ENCODE data around the gene PDE5A. TPM values are rescaled to one million over a fixed set of nuclear protein-coding genes. Genes with fewer than 3 reads are reported as not detected.
"Not testable (repeated sequence)": the region's sequence is repeated elsewhere in the genome, so short reads cannot be mapped to it uniquely, and the experiment has no call there.

PDE5A gene
- polyA plus RNA-seq, 1 donor (not counting 4 experiments of a cell fraction or from before 2014, with no cell fraction given) = 3.6 TPM

GRCh38 chr4:119641765-119642164 lies 13.2 kb upstream of the PDE5A start:
- DNase-seq (ENCODE audit: low read depth, low spot score) (no peak), FAIRE-seq (no peak)
- no peaks in the 10 kb centered on the region for H3K79me2 ChIP-seq (ENCODE audit: control insufficient read depth, insufficient read depth, low read length)
- H3K4me2 ChIP-seq (ENCODE audit: control insufficient read depth, extremely low read depth, insufficient read depth, low read depth, low read length) = no peak overlapping the region
- no peaks in the 10 kb centered on the region for H3K4me1 ChIP-seq (ENCODE audit: control insufficient read depth, extremely low read depth, insufficient read depth, low read length)
- H3K27ac ChIP-seq (ENCODE audit: control insufficient read depth, insufficient read depth, low read length) = no peak overlapping the region
- no peaks in the 10 kb centered on the region for H4K20me1 ChIP-seq (ENCODE audit: control insufficient read depth, extremely low read depth, insufficient read depth, low read length)
- no peak overlapping the region for H2AFZ ChIP-seq (ENCODE audit: control insufficient read depth, low read length)
- no peaks in the 10 kb centered on the region for H3K36me3 ChIP-seq (ENCODE audit: control insufficient read depth in 2 of 2, extremely low read depth in 1 of 2, insufficient read depth in 2 of 2, low read length in 2 of 2)
- TF ChIP-seq EZH2 (IDR thresholded peaks at IDR 0.05; ENCODE audit: low read length) (no peak), CTCF (optimal IDR thresholded peaks at IDR 0.05 in 1 of 3, IDR thresholded peaks at IDR 0.05 in 1 of 3, conservative IDR thresholded peaks at IDR 0.05 in 1 of 3; ENCODE audit: extremely low read depth in 1 of 3, insufficient read depth in 2 of 3, low read length in 3 of 3) (no peak)
- H3K9ac ChIP-seq (ENCODE audit: control insufficient read depth, extremely low read depth, insufficient read depth, low read length) = no peak overlapping the region
- H3K27me3 ChIP-seq (ENCODE audit: control insufficient read depth, extremely low read depth, insufficient read depth, low read length) = no peaks in the 10 kb centered on the region
- no peak overlapping the region for H3K4me3 ChIP-seq (ENCODE audit: control insufficient read depth in 2 of 3, extremely low read depth in 1 of 3, insufficient read depth in 2 of 3, low read depth in 1 of 3, low read length in 3 of 3)
- no peaks in the 10 kb centered on the region for H3K9me1 ChIP-seq (ENCODE audit: control insufficient read depth, extremely low read depth, insufficient read depth, low read length)
- dilution Hi-C loops (cut with MboI; ENCODE audit: extremely low pct_ligation_motif_present, low sequenced_read_pairs) = no loop called here
- H3K9me3 ChIP-seq (ENCODE audit: control insufficient read depth, low read depth, low read length) = no peaks in the 10 kb centered on the region

- TF ChIP-seq CTCF (optimal IDR thresholded peaks at IDR 0.05 in 1 of 3, IDR thresholded peaks at IDR 0.05 in 1 of 3, conservative IDR thresholded peaks at IDR 0.05 in 1 of 3; ENCODE audit: extremely low read depth in 1 of 3, insufficient read depth in 2 of 3, low read length in 3 of 3) (no peak), EZH2 (IDR thresholded peaks at IDR 0.05; ENCODE audit: low read length) (no peak)
- FAIRE-seq (no peak), DNase-seq (ENCODE audit: low read depth, low spot score) (no peak)
- Histone ChIP-seq H3K4me1 (ENCODE audit: control insufficient read depth, extremely low read depth, insufficient read depth, low read length) (no peaks in the 10 kb centered on the region), H3K9ac (ENCODE audit: control insufficient read depth, extremely low read depth, insufficient read depth, low read length) (no peak overlapping the region), H4K20me1 (ENCODE audit: control insufficient read depth, extremely low read depth, insufficient read depth, low read length) (no peaks in the 10 kb centered on the region), H3K36me3 (ENCODE audit: control insufficient read depth in 2 of 2, extremely low read depth in 1 of 2, insufficient read depth in 2 of 2, low read length in 2 of 2) (no peaks in the 10 kb centered on the region), H2AFZ (ENCODE audit: control insufficient read depth, low read length) (no peak overlapping the region), H3K4me2 (ENCODE audit: control insufficient read depth, extremely low read depth, insufficient read depth, low read depth, low read length) (no peak overlapping the region), H3K27ac (ENCODE audit: control insufficient read depth, insufficient read depth, low read length) (no peak overlapping the region), H3K4me3 (ENCODE audit: control insufficient read depth in 2 of 3, extremely low read depth in 1 of 3, insufficient read depth in 2 of 3, low read depth in 1 of 3, low read length in 3 of 3) (no peak overlapping the region), H3K9me1 (ENCODE audit: control insufficient read depth, extremely low read depth, insufficient read depth, low read length) (no peaks in the 10 kb centered on the region), H3K79me2 (ENCODE audit: control insufficient read depth, insufficient read depth, low read length) (no peaks in the 10 kb centered on the region), H3K27me3 (ENCODE audit: control insufficient read depth, extremely low read depth, insufficient read depth, low read length) (no peaks in the 10 kb centered on the region), H3K9me3 (ENCODE audit: control insufficient read depth, low read depth, low read length) (no peaks in the 10 kb centered on the region)
- dilution Hi-C loops (cut with MboI; ENCODE audit: extremely low pct_ligation_motif_present, low sequenced_read_pairs) = no loop called here
These were observed 9.8 kb upstream of the PDE5A start for GRCh38 chr4:119638359-119638758.

- H2AFZ ChIP-seq (ENCODE audit: control insufficient read depth, low read length); H3K27me3 ChIP-seq (ENCODE audit: control insufficient read depth, extremely low read depth, insufficient read depth, low read length); H3K4me3 ChIP-seq (ENCODE audit: control insufficient read depth in 2 of 3, extremely low read depth in 1 of 3, insufficient read depth in 2 of 3, low read depth in 1 of 3, low read length in 3 of 3); H3K9me1 ChIP-seq (ENCODE audit: control insufficient read depth, extremely low read depth, insufficient read depth, low read length); dilution Hi-C loops (cut with MboI; ENCODE audit: extremely low pct_ligation_motif_present, low sequenced_read_pairs); H3K4me2 ChIP-seq (ENCODE audit: control insufficient read depth, extremely low read depth, insufficient read depth, low read depth, low read length); H3K79me2 ChIP-seq (ENCODE audit: control insufficient read depth, insufficient read depth, low read length); H3K9me3 ChIP-seq (ENCODE audit: control insufficient read depth, low read depth, low read length); H3K36me3 ChIP-seq (ENCODE audit: control insufficient read depth in 2 of 2, extremely low read depth in 1 of 2, insufficient read depth in 2 of 2, low read length in 2 of 2); H3K27ac ChIP-seq (ENCODE audit: control insufficient read depth, insufficient read depth, low read length); H3K4me1 ChIP-seq (ENCODE audit: control insufficient read depth, extremely low read depth, insufficient read depth, low read length); H3K9ac ChIP-seq (ENCODE audit: control insufficient read depth, extremely low read depth, insufficient read depth, low read length); H4K20me1 ChIP-seq (ENCODE audit: control insufficient read depth, extremely low read depth, insufficient read depth, low read length); DNase-seq (ENCODE audit: low read depth, low spot score); FAIRE-seq: not testable (repeated sequence)
These were observed 8.2 kb upstream of the PDE5A start for GRCh38 chr4:119636851-119637250.

Data from keratinocyte (primary cell).